NOMO-1 treated with dmso at 0.1 percent for 144 hours (cell line): ENCODE measurements around the gene WDFY1.
"Not testable (repeated sequence)": the region's sequence is repeated elsewhere in the genome, so short reads cannot be mapped to it uniquely, and the experiment has no call there.

ENCODE experiments used
- DNase-seq: peaks from one replicate; lab custom pipeline; 2025; ENCODE audit not compliant: unreplicated experiment; lab: John Stamatoyannopoulos, UW

WDFY1 gene

DNA sequence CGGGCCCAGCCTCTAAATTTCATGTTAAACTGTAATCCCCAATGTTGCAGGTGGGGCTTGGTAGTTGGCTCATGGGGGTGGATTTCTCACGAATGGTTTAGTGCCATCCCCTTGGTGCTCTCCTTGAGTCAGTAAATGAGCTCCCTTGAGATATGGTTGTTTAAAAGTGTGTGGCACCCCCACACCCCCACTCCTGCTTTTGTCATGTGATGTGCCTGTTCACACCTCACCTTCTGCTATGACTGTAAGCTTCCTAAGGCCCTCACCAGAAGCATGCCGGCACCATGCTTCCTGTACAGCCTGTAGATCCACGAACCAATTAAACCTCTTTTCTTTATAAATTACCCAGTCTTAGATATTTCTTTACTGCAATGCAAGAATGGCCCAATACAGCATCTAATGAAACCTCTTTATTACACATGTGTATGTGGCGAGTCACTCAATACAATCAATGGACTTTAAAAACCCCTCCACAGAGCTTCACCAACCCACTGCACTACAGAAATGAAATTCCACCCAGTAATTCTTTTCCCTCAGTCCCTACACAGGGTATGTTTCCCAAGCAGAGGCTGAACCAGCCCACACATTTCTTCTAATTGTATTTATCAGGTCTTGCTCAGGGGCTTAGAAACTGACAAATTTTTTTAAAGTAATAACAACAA lies 47.3 kb downstream of the WDFY1 start:
- DNase-seq = no peak

DNA sequence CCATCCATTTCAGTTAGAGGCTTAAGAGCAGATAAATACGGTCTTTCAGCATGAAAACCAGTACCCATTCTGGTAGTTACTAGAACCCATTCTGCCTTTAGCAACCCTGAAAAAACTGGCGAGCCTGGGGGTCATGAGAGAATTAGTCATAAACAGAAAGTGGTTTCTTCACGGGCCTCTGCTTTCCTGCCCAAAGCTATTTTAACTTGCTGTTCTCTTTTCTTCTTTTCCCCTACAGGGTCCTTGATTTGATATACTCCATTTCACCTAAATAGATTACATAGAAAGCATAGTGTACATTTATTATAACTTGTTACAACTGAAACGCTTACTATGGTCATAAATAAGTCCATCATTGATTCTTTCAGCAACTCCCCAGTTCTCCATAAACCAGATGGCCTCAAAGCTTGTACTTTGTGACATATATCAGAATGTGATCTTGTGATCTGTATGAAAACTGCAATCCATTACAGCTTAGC lies 48.3 kb downstream of the WDFY1 start:
- peak; percentile 47 for DNase-seq

DNA sequence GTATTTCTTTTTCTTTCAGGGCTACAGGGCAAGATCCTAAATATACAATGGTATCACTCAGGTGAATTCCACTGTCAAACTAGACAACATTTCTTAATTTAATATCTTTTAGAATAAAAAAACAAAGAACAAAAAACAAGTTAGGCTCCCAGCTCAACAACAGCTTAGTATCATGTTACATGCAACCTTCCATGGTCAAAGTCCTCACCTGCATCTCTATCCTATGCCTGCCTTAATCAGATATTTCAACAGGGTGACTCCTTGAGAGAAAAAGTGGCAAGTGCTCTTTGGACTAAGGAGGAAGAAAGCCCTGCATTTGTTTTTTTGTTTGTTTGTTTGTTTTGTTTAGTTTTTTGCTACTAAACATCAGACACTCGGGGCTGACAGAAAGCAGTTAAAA lies 50.2 kb downstream of the WDFY1 start:
- no peak for DNase-seq

DNA sequence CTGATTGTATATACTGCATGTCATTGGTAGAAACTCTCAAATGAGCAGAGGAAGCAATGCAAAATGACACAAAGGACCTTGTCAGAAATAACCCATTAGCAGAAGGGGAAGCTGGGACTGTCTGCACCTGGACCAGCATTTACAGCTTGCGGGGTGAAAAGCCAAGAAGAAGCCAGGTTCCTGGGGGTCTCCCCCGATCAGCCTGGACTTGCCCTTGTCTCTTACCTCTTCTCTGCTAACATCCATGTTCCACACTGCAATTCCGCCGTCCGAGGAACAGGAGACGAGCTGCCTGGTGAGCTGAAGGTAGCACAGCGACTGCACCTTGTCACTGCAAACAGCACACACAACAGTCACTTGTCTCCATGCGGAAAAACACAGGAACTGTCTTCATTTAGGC lies 51.1 kb downstream of the WDFY1 start:
- peak; percentile 19 for DNase-seq

DNA sequence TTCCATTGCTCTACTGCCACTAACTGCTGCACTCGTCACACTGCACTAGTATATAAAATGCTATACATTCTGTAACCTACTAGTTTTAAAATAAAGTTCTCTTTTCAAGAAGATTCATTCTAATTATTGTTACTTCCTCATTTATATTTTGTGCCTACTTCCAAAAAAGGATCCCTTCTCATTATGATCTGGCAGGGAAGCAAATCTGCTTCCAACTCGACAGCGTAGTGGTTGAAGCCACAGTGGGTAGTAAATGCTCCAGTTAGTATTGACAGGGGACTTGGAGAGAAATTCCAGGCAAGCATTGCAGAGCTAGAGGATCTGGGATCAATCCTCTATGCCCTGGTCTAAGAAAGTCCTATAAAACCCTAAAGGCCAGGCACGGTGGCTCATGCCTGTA lies 54.4 kb downstream of the WDFY1 start:
- peak; percentile 5 for DNase-seq

DNA sequence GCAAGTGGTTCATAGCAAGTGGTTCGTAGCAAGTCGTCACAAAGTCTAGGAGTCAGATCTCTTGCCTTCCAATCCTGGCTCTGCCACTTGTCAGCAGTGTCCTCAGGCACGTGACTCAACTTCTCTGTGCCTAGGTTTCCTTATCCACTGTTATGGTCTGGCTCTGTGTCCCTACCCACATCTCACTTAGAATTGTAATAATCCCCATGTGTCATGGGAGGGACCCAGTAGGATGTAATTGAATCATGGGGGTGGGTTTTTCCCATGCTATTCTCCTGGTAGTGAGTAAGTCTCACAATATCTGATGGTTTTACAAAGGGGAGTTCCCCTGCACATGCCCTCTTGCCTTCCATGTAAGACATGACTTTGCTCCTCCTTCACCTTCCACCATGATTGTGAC lies 55.9 kb downstream of the WDFY1 start:
- DNase-seq = no peak

DNA sequence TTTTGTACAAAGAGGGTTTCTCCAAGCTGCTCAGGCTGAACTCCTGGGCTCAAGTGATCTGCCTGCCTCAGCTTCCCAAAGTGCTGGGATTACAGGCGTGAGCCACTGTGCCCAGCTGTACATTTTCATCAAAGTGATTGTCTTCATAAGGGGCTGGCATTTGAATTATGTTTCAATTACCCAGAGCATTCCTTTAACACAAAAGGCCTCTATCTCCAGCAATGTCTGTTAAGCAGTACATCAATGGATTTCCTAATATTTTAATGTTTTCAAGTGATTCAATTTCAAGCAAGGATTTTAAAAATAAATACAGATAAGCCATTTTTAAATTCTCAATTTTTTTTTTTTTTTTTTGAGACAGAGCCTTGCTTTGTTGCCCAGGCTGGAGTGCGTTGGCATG lies 56.9 kb downstream of the WDFY1 start:
- no peak for DNase-seq

DNA sequence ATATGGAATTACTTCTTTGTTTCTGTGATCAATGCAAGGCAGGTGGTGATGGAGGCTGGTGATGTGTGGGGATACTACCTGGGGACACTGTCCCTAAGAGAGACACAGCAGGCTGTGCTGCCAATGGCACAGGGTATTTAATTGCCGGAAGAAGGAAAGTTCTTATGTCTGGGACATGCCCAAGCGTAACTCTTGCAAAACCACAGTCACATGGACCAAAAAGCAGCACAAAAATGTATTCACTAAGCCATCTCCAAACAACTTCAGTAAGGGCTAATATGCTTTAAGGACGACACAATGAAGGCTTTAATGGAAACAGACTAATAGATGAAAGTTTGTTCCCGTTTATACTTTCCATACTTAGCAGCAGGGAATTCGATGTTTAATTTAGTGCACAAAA lies 58.0 kb downstream of the WDFY1 start:
- DNase-seq = peak; percentile 44

DNA sequence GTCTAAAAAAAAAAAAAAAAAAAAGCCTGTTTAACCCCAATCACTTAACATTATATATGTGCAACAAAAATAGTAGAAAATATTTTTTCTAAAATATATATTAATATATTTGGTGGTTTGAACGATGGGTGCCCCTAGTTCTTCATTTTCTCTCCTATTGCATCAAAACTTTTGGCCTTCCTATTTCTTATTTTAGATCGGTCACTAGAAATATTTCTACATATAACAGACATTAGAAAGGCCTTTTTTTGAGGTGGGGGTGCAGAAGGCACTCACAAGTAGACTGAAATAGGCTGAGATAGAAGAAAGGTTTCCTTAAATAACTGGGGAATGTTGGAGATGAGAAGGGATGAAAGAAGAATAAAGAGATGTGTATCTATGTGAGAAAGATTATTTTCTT lies 58.4 kb downstream of the WDFY1 start:
- DNase-seq = peak; percentile 44

DNA sequence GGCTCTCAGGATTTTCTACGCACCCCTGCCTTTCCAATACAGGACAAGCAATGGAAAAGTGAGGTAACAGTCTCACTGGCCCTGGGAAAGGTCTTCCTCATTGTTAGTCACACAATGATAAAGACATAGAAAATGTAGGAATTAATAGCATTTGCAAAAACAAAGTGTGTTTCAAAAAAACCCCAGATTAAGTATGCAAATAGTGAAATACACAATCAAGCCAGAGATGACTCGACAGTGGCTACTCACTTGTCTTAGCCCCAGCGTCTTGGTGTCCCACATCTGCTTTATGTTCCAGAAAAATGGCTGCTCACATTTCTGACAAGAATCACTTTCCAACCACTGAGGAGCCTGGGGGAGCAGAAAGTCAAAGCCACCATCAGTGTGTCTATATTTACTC lies 60.7 kb downstream of the WDFY1 start:
- DNase-seq = no peak

DNA sequence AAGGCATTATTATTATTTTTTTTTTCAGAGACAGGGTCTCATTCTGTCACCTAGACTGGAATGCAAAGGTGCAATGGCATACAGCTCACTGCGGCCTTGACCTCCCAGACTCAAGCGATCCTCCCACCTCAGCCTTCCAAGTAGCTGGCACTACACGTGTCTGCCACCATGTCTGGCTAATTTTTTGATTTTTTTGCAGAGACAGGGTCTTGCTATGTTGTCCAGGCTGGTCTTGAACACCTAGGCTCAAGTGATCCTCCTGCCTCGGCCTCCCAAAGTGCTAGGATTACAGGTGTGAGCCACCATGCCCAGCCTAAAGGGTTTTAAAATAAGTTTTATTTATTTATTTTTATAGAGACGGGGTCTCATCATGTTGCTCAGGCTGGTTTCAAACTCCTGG lies 62.4 kb downstream of the WDFY1 start:
- DNase-seq = no peak

DNA sequence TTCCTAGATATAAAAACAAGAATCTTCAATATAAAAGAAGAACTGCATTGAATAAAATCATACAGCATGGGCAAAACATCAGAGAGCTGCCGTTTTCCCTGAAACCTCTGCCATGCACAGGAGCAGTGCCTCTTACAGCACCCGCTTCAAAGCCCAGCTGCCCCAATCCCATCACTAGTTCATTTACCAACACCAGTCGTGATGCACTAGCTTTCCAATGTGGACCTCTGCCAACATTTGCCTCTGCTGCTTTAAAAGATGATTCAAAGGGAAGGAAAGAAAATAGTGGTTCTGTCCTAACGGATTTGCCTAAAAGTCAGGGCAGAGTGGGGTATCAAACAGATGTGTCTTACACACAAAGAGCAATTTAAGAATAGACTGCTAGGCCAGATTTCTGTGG lies 64.3 kb downstream of the WDFY1 start:
- no peak for DNase-seq

DNA sequence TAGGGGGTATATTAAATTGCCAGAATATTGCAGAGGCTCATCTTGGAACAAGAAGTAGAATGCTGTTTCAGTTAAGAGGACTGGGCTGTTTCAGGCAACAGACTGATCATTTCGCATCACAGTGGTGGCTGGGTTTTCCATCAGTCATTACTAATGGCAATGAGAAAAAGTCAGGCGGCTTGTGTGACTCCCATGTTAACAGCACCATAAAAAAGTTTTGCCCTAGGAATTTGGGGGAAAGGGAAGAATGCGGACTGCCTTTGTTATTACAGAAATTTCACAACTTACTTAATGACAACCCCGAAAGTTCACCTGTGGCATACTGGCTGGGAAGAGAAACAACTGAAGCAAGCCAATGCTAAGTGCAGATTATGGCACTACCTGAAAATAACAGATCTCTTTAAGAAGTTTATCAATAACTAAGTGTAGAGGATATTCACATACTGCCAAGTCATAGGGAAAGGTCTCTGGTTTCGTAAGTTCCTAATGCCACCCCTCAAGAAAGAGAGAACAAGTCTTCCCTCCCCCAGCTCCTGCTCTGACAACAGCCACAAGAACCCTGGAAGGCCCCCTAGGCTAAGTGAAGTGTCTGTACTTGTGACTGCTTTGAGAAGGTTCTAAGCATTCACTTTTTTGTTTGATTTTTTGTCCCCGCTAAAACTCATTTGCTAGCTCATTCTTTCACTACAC lies 67.3 kb downstream of the WDFY1 start:
- DNase-seq = peak; percentile 31

DNA sequence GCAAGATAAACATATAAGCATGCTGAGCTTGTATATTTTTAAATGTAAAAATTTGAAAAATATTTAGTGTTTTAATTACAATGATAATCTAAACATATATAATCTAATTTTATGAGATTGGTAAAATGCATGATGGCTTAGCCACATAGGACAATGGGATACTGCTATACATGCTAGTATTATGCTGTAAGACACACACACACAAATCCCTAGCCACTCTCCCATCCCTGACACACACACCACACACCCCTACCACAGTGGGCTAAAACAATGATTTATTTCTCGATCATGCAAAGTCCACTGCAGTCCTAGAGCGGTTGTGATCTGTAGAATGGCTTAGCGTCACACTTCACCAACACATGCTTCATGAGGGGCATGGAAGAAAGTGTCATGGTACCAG lies 71.5 kb downstream of the WDFY1 start:
- no peak for DNase-seq

DNA sequence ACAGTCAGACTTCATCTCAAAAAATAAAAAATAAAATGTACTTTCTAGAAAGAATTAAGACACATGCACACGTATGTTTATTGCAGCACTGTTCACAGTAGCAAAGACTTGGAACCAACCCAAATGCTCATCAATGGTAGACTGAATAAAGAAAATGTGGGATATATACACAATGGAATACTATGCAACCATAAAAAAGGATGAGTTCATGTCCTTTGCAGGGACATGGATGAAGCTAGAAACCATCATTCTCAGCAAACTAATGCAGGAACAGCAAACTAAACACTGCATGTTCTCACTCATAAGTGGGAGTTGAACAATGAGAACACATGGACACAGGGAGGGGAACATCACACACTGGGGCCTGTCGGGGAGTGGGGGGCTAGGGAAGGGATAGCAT lies 72.4 kb downstream of the WDFY1 start:
- not testable (repeated sequence) for DNase-seq

DNA sequence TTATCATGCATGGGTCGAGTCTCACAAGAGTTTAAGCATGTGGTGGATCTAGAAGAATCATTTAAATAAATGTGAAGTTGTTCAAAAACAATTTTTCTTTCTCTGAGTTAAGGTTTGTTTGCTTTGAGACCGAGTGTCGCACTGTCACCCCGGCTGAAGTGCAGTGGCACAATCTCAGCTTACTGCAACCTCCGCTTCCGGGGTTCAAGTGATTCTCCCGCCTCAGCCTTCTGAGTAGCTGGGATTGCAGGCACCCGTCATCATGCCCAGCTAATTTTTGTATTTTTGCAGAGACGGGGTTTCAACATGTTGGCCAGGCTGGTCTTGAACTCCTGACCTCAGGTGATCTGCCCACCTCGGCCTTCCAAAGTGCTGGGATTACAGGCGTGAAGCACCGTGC lies 73.5 kb downstream of the WDFY1 start:
- DNase-seq = not testable (repeated sequence)

DNA sequence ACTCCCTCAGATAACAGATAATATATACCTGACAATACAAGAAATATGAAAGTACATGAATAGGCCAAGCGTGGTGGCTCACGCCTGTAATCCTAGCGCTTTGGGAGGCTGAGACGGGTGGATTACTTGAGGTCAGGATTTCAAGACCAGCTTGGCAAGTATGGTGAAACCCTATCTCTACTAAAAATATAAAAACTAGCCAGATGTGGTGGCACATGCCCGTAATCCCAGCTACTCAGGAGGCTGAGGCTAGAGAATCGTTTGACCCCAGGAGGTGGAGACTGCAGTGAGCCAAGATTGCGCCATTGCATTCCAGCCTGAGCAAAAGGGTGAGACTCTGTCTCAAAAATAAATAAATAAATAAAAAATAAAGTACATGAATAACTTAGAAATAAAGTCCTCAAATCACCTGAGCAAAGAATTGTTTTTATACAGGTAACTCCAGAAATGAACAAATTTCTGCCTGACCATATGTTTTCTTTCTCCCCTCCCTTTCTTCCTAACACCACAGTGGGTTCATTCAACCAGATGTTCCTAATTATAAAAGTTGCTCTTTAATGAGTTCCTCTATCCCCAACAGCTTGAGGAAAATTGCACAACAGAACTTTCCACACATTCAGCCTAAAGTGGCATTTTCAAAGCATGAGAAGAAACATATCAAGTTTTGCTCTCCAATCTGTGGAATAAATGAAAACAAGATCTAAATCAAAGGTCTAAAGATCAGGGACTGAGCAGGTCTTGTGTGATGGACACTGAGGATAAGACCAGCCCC lies 74.1 kb downstream of the WDFY1 start:
- peak; percentile 63 for DNase-seq

DNA sequence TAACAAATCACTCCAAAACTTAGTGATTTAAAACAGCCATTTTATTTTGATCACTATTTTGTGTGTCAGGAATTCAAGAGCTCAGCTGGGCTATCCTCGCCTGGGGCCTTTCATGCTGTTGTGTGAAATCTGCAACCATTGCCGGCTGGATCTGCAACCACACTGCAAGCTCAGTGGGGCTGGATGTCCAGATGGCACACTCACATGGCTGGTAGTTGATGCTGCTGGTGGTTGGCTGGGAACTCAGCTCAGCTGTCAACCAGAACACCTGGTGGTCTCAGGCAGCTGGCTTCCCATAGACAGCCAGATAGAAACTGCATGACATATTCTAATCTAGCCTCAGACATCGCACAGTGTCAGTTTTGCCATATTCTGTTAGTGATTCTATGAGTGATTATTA lies 77.1 kb downstream of the WDFY1 start:
- DNase-seq = no peak

DNA sequence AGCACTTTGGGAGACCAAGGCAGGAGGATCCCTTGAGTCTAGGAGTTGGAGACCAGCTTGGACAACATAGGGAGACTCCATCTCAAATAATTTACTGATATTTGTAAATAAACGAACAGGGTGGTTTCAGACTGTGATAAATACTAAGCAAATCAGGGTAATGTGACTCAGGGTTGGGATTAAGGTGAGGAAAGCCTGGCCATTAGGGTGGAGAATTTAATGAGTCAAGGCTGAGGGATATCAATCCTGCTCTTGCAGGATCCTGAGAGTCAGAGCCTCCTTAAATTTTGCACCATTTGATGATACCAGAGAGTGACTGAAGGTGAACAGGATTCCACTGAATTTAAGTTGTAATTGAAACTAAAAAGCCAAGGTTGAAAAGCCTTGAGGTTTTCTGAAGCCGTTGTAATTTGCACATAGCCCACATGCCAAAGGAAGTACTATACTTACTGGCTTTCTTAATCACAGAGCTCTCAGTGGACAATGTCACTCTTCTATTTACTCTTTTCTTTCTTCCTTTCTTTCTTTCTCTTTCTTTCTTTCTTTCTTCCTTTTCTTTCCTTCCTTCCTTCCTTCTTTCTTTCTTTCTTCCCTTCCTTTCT lies 79.1 kb downstream of the WDFY1 start:
- DNase-seq = peak; percentile 13

DNA sequence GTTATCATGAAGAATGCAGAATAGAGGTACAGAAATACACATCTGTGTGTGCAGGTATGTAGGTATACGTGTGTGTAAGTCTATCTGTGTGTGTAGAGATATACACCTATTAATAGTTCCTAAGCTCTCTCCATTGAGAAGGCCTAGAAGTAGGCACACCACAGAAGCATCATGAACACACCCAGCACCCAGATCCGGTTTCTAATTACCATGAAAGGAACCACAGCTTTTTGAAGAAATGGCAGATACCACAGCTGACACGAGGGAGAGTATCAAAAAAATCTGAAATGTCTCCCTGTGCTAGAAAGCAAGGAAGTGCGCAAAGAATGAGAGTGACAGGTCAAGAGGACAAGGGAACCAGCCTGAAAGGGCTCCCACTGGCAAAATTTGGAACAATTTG lies 80.0 kb downstream of the WDFY1 start:
- no peak for DNase-seq

DNA sequence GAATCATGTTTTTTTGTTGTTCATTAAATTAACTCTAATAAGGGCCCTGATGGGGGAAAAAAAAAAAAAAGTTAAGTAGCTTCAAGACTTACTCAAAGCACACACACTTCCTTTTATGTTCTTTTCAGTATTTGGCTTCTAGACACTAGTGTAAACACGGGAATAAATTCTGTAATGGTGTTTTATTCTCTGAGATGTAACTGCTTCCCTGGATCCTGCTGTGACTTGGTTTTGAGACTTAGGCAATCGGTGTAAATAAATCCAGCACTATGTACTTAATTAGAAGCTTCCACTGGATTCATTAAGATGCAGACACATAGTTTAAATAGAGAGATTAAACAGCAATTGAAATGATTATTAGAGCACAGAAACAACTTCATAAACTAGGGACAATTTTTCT lies 81.6 kb downstream of the WDFY1 start:
- DNase-seq = no peak
